Osteoblast (primary cell): ENCODE data around the gene DRD2. TPM values are rescaled to one million over a fixed set of nuclear protein-coding genes. Genes with fewer than 3 reads are reported as not detected.

Source experiments
- DNase-seq: peaks from one replicate; pipeline ENCODE4 v3.0.0; 2011; ENCODE audit warnings: low spot score, mixed read lengths; ENCODE audit not compliant: insufficient read length; ENCODE audit errors: missing footprints
- H2AFZ ChIP-seq: 2 replicates; pipeline ENCODE4 v1.6.0; 2011; ENCODE audit warnings: mild to moderate bottlenecking, low read length
- H3K27ac ChIP-seq: 2 replicates; pipeline ENCODE4 v1.5.1; 2011; ENCODE audit warnings: mild to moderate bottlenecking, low read depth, low read length, moderate library complexity
- H3K27me3 ChIP-seq: 2 replicates; pipeline ENCODE4 v1.6.0; 2012; ENCODE audit warnings: mild to moderate bottlenecking, control low read depth, inconsistent platforms, low read length, moderate library complexity; ENCODE audit not compliant: insufficient read depth
- H3K36me3 ChIP-seq: 2 replicates; pipeline ENCODE4 v1.5.1; 2011; ENCODE audit warnings: mild to moderate bottlenecking, low read length, control low read depth, moderate library complexity; ENCODE audit not compliant: insufficient read depth
- H3K4me1 ChIP-seq: 2 replicates; pipeline ENCODE4 v1.5.1; 2011; ENCODE audit warnings: mild to moderate bottlenecking, low read length, control low read depth, moderate library complexity; ENCODE audit not compliant: insufficient read depth
- H3K4me2 ChIP-seq: 2 replicates; pipeline ENCODE4 v1.6.0; 2011; ENCODE audit warnings: mild to moderate bottlenecking, low read length; ENCODE audit not compliant: insufficient read depth
- H3K4me3 ChIP-seq: fragments of 200-600 bp; sonication (generic); 3 replicates; pipeline ENCODE4 v1.5.1; 2012; ENCODE audit warnings: mild to moderate bottlenecking, low read length, inconsistent platforms; ENCODE audit not compliant: insufficient read depth
- H3K79me2 ChIP-seq: 2 replicates; pipeline ENCODE4 v1.6.0; 2012; ENCODE audit warnings: mild to moderate bottlenecking, low read length, control low read depth, inconsistent platforms; ENCODE audit not compliant: insufficient read depth
- H3K9me3 ChIP-seq: 2 replicates; pipeline ENCODE4 v1.5.1; 2011; ENCODE audit warnings: low read depth, low read length, control low read depth
- H4K20me1 ChIP-seq: 2 replicates; pipeline ENCODE4 v1.6.0; 2012; ENCODE audit warnings: mild to moderate bottlenecking, low read length, control low read depth; ENCODE audit not compliant: insufficient read depth
- CTCF ChIP-seq: IDR thresholded peaks from 2 replicates; pipeline ENCODE4 v1.5.1; 2011; ENCODE audit warnings: mild to moderate bottlenecking, low read depth, low read length, moderate library complexity; ENCODE audit errors: extremely low read depth
- small RNA-seq: library from RNA; depleted of rRNA; stranded (forward); fragments of <200 nt; gene quantifications from one replicate; pipeline ENCODE3, GENCODE V24; 2012
- total RNA-seq: library from RNA; depleted of rRNA; stranded (reverse); fragments of >200 nt; gene quantifications from 2 replicates; pipeline ENCODE4 v1.2.3, GENCODE V29; 2012

Gene DRD2
- total RNA-seq, 1 donor: 0.36 TPM

GRCh38 chr11:113365895-113366294 lies 109.3 kb downstream of the DRD2 start:
- H3K4me2 ChIP-seq: no peak overlapping the region
- no peaks in the 10 kb centered on the region for H3K9me3 ChIP-seq
- no peaks in the 10 kb centered on the region for H3K27me3 ChIP-seq
- H3K27ac ChIP-seq: no peak overlapping the region
- no peak overlapping the region for H2AFZ ChIP-seq
- H4K20me1 ChIP-seq: no peaks in the 10 kb centered on the region
- no peak for TF ChIP-seq CTCF
- H3K36me3 ChIP-seq: peaks cover 5% of the 10 kb centered on the region
- H3K79me2 ChIP-seq: no peaks in the 10 kb centered on the region
- no peak for DNase-seq
- no peak overlapping the region for H3K4me3 ChIP-seq
- no peaks in the 10 kb centered on the region for H3K4me1 ChIP-seq

- Histone ChIP-seq H2AFZ (no peak overlapping the region), H3K4me3 (no peak overlapping the region), H3K79me2 (no peaks in the 10 kb centered on the region), H3K4me1 (no peaks in the 10 kb centered on the region), H3K27ac (no peak overlapping the region), H4K20me1 (no peaks in the 10 kb centered on the region), H3K4me2 (no peak overlapping the region), H3K36me3 (peaks cover 5% of the 10 kb centered on the region), H3K27me3 (no peaks in the 10 kb centered on the region), H3K9me3 (no peaks in the 10 kb centered on the region)
- no peak for TF ChIP-seq CTCF
- DNase-seq: no peak
Measured at GRCh38 chr11:113363996-113364641, 111.1 kb downstream of the DRD2 start.

GRCh38 chr11:113363406-113363805 lies 111.8 kb downstream of the DRD2 start:
- Histone ChIP-seq H3K79me2 (no peaks in the 10 kb centered on the region), H3K27me3 (no peaks in the 10 kb centered on the region), H3K27ac (no peak overlapping the region), H3K4me2 (no peak overlapping the region), H3K9me3 (no peaks in the 10 kb centered on the region), H3K4me3 (no peak overlapping the region), H3K4me1 (no peaks in the 10 kb centered on the region), H4K20me1 (no peaks in the 10 kb centered on the region), H3K36me3 (peaks cover 5% of the 10 kb centered on the region), H2AFZ (no peak overlapping the region)
- no peak for DNase-seq
- no peak for TF ChIP-seq CTCF

Small RNAs within 50 kb of the gene (small RNA-seq; reads per million reads assigned to genes)
- gene MIR4301: not detected

Other genes with a start within 250 kb of the DRD2 start
- 21.4 and 23.9 TPM in 2 replicates for gene TTC12, start 160.8 kb downstream of the DRD2 start, total RNA-seq
- gene ANKK1, start 87.6 kb downstream of the DRD2 start, total RNA-seq: under 0.01 TPM in 1 of 2 replicates, not detected in the other
- gene TMPRSS5, start 230.9 kb upstream of the DRD2 start, total RNA-seq: 0.29 and 0.36 TPM in 2 replicates